ENCODE measurements around the gene SYNDIG1. TPM values are rescaled to one million over a fixed set of nuclear protein-coding genes. Genes with fewer than 3 reads are reported as not detected.

The SYNDIG1 gene
- 4.7 and 5.4 TPM in 2 replicates for total RNA-seq (2021)
- long read RNA-seq, transcript SYNDIG1-201 (4 exons, 2,522 nt) = major isoform, 11 of 44 reads
- long read RNA-seq, partial matches to known transcripts = 3 of 44 reads
- long read RNA-seq, other reads (novel, unspliced or antisense) = 30 of 44 reads

DNA sequence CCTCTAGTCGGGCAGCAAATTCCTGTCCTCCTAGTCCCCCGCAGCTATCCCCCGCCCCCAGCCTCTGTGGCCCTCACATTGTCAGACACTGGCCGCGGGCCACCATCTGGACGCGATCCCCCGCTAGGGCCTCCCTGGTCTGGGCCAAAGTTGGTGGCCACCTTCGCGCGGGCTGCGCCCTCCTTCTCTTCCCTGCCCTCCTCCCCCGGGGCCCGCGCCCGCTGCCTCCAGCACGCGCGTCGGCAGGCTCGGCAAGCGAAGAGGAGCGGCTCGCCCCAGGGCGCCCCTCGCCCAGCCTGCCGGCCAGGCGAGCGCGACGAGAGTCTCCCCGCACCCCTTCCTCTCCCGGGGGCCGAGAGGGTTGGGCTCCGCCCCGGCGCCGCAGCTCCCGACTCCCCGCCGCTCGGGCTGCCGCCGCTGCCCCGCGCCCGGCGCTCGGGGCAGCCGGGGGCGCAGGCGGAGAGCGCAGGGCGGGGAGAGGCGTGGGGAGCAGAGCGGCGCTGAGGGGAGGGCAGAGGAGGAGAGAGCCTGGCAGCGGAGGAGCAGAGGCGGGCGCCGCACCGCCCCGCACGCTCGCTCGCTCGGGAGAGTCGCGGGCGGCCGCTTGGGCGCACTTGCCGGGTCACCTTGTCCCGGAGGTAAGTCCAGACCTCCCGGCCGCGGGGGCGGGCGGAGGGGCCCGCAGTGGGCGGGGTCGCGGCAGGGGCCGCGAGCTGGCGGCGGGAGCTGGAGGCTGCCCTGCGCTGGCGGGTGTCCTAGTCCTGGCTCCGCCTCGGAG, at the start of gene SYNDIG1:
Gene SYNDIG1, plus strand, starts transcription at position 514 of the 778 bp plus-strand sequence. CDS start 73,469 bp downstream, outside the sequence.
- Histone ChIP-seq H3K4me1 (ENCODE audit: insufficient read depth, low read length) (peaks cover 11% of the 10 kb centered on the region; the same call in 1 of the 2 replicates), H2BK15ac (ENCODE audit: low read depth, low read length) (no peak within 1 kb of the TSS), H4K5ac (ENCODE audit: insufficient read length, low read depth, low read length) (no peak within 1 kb of the TSS), H2BK12ac (ENCODE audit: insufficient read length, low read depth, low read length) (no peak within 1 kb of the TSS), H2BK20ac (ENCODE audit: low read depth, low read length, poor library complexity, severe bottlenecking) (no peak within 1 kb of the TSS), H2BK120ac (ENCODE audit: low read depth, low read length, poor library complexity, severe bottlenecking) (no peak within 1 kb of the TSS), H4K20me1 (ENCODE audit: control insufficient read depth, insufficient read depth, insufficient read length) (no peaks in the 10 kb centered on the region), H2AK5ac (ENCODE audit: insufficient read length, low read length) (no peak within 1 kb of the TSS), H2AFZ (ENCODE audit: low read length) (no peak within 1 kb of the TSS), H3T11ph (ENCODE audit: low read length) (no peak within 1 kb of the TSS), H3K18ac (ENCODE audit: insufficient read length, low read depth, low read length) (no peak within 1 kb of the TSS), H3K14ac (ENCODE audit: insufficient read depth, low read length) (peak within 1 kb of the TSS; percentile 48), H3K23ac (ENCODE audit: insufficient read length, low read depth, low read length) (no peak within 1 kb of the TSS), H3K27me3 (ENCODE audit: insufficient read depth, low read length) (peaks cover 11% of the 10 kb centered on the region; the same call in 1 of the 2 replicates), H3K56ac (ENCODE audit: insufficient read length, low read depth, low read length) (no peak within 1 kb of the TSS), H3K4ac (ENCODE audit: low read depth, low read length) (no peak within 1 kb of the TSS), H3K79me2 (ENCODE audit: insufficient read depth, low read length) (no peaks in the 10 kb centered on the region), H4K91ac (ENCODE audit: insufficient read length, low read depth, low read length) (no peak within 1 kb of the TSS), H3K4me2 (ENCODE audit: insufficient read depth, insufficient read length, low read length) (peak within 1 kb of the TSS; percentile 84), H3K27ac (ENCODE audit: insufficient read length, low read depth, low read length) (no peak within 1 kb of the TSS), H2BK5ac (ENCODE audit: insufficient read length, low read length) (no peak within 1 kb of the TSS), H3K9ac (ENCODE audit: extremely low read depth, insufficient read length, low read length) (peak within 1 kb of the TSS; percentile 20), H3K79me1 (ENCODE audit: insufficient read depth, low read depth, low read length, poor library complexity, severe bottlenecking) (no peaks in the 10 kb centered on the region), H3K9me3 (ENCODE audit: control insufficient read depth, low read depth, low read length) (no peaks in the 10 kb centered on the region), H3K23me2 (ENCODE audit: insufficient read length, low read depth, low read length, poor library complexity, severe bottlenecking) (peaks cover 29% of the 10 kb centered on the region), H4K8ac (replicated peaks; ENCODE audit: insufficient read length, low read depth, low read length) (no peak within 1 kb of the TSS)
- Mint-ChIP-seq H3K4me3 (peak within 1 kb of the TSS; percentile 78 to 91), H3K36me3 (ENCODE audit: insufficient read depth in 1 of 3, low read depth in 3 of 3) (no peaks in the 10 kb centered on the region; a peak in 1 of 7 replicates), H3K27me3 (ENCODE audit: low read depth) (peaks cover 94% of the 10 kb centered on the region), H3K4me1 (peaks cover 55 to 57% of the 10 kb centered on the region in 2 experiments), H3K9me3 (no peaks in the 10 kb centered on the region; a peak in 3 of 5 replicates), H3K27ac (no peak within 1 kb of the TSS)
- WGBS (ENCODE audit: extremely low coverage, insufficient read length, low lambda C conversion rate) = no CpG with 5 or more reads among the region's 91 CpGs
- peak; percentile 72 for DNase-seq
- TF ChIP-seq CTCF (conservative IDR thresholded peaks at IDR 0.05) = no peak
